Activated CD4-positive, alpha-beta T cell treated with anti-CD3 and anti-CD28 coated beads, Interleukin-2, amount 10 ng/mL, durations not matched to agents 7 days and 5 days (primary cell): ENCODE data around the gene EEF2K. TPM values are rescaled to one million over a fixed set of nuclear protein-coding genes. Genes with fewer than 3 reads are reported as not detected.

Experiments
- CTCF ChIA-PET: fragments of 350-600 bp; sonication (Branson Sonifier 250); formaldehyde crosslinking; loops from one replicate; lab custom pipeline; 2021; ENCODE audit warnings: antibody characterized with exemption; lab: Charles Lee
- POLR2A ChIA-PET: fragments of 350-600 bp; sonication (Branson Sonifier 250); formaldehyde crosslinking; loops from one replicate; lab custom pipeline; 2021; ENCODE audit warnings: antibody characterized with exemption; lab: Charles Lee
- DNase-seq: peaks from one replicate; pipeline ENCODE4 v3.0.0-alpha.2; 2020
- H3K27ac Mint-ChIP-seq: one replicate; pipeline ENCODE4 v1.8.0; 2021; ENCODE audit warnings: mild to moderate bottlenecking, moderate library complexity, mixed read lengths
- H3K27me3 Mint-ChIP-seq: one replicate; pipeline ENCODE4 v1.8.0; 2021; ENCODE audit warnings: mixed read lengths
- H3K36me3 Mint-ChIP-seq: one replicate; pipeline ENCODE4 v1.8.0; 2021; ENCODE audit warnings: low read depth, mixed read lengths
- H3K4me1 Mint-ChIP-seq: one replicate; pipeline ENCODE4 v1.8.0; 2021; ENCODE audit warnings: mixed read lengths
- H3K4me3 Mint-ChIP-seq: one replicate; pipeline ENCODE4 v1.8.0; 2021; ENCODE audit warnings: mild to moderate bottlenecking, moderate library complexity, mixed read lengths
- H3K9me3 Mint-ChIP-seq: one replicate; pipeline ENCODE4 v1.8.0; 2021; ENCODE audit warnings: mixed read lengths
- total RNA-seq, 2 experiments: library from RNA; stranded (reverse); gene quantifications; one replicate each; pipeline ENCODE4 v1.2.3, GENCODE V29; 2021

Gene EEF2K
- total RNA-seq, 2 experiments from 2014 or later: 21.9 to 23.8 TPM

- ChIA-PET POLR2A (no interaction called here), CTCF (interaction anchor here (0.5 to 2.6 kb wide), 5 partner anchors 10 to 321 kb away, joined by 3 to 14 read pairs (median 3); no protein-coding TSS in a partner anchor)
- H3K27ac Mint-ChIP-seq: no peak overlapping the region
Observed at GRCh38 chr16:22307838-22308237, 101.8 kb downstream of the EEF2K start.

GRCh38 chr16:22308824-22309520, 102.9 kb downstream of the EEF2K start:
- Mint-ChIP-seq H3K9me3 (no peaks in the 10 kb centered on the region), H3K27me3 (no peaks in the 10 kb centered on the region), H3K4me1 (peaks cover 2% of the 10 kb centered on the region), H3K4me3 (no peak overlapping the region), H3K27ac (no peak overlapping the region), H3K36me3 (peaks cover 23% of the 10 kb centered on the region)
- DNase-seq: no peak
- POLR2A ChIA-PET: interaction anchor here (0.5 kb wide), 1 partner anchor 121 kb away, joined by 6 read pairs; no protein-coding TSS in a partner anchor
- CTCF ChIA-PET: interaction anchor here (0.6 to 4.8 kb wide), 5 partner anchors 9 to 64 kb away, joined by 3 to 19 read pairs (median 3); no protein-coding TSS in a partner anchor

More at GRCh38 chr16:22307838-22308237, 101.8 kb downstream of the EEF2K start:
- DNase-seq: no peak
- Mint-ChIP-seq H3K4me3 (no peak overlapping the region), H3K9me3 (no peaks in the 10 kb centered on the region), H3K36me3 (peaks cover 25% of the 10 kb centered on the region), H3K27me3 (no peaks in the 10 kb centered on the region), H3K4me1 (peaks cover 2% of the 10 kb centered on the region)

DNA sequence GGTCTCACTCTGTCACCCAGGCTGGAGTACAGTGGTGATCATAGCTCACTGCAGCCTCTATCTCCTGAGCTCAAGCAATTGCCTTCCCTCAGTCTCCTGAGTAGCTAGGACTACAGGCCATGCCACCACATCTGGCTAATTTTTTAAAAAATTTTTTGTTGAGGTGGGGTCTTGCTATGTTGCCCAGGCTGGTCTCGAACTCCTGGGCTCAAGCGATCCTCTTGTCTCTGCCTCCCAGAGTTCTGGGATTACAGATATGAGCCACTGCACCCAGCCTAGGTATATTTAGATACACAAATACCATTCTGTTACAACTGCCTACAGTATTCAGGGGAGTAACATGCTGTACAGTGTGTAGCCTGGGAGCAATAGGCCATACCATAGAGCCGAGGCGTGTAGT, 105.4 kb downstream of the EEF2K start:
- Mint-ChIP-seq H3K4me1 (no peaks in the 10 kb centered on the region), H3K27me3 (no peaks in the 10 kb centered on the region), H3K36me3 (peaks cover 21% of the 10 kb centered on the region), H3K4me3 (no peak overlapping the region), H3K27ac (no peak overlapping the region), H3K9me3 (no peaks in the 10 kb centered on the region)
- POLR2A ChIA-PET: no interaction called here
- CTCF ChIA-PET: interaction anchor here (1.1 to 4.8 kb wide), 2 partner anchors 9 to 11 kb away, joined by 3 to 19 read pairs; no protein-coding TSS in a partner anchor
- DNase-seq: no peak

- H3K4me3 Mint-ChIP-seq: no peak overlapping the region
- H3K9me3 Mint-ChIP-seq: no peaks in the 10 kb centered on the region
- ChIA-PET POLR2A (no interaction called here), CTCF (interaction anchor here (4.8 kb wide), 1 partner anchor 13 kb away, joined by 19 read pairs; no protein-coding TSS in a partner anchor)
- H3K27ac Mint-ChIP-seq: no peak overlapping the region
- H3K36me3 Mint-ChIP-seq: peaks cover 21% of the 10 kb centered on the region
- H3K27me3 Mint-ChIP-seq: no peaks in the 10 kb centered on the region
- no peaks in the 10 kb centered on the region for H3K4me1 Mint-ChIP-seq
- no peak for DNase-seq
Observed at GRCh38 chr16:22312897-22313781, 107.1 kb downstream of the EEF2K start.

GRCh38 chr16:22313876-22314470, 107.9 kb downstream of the EEF2K start:
- Mint-ChIP-seq H3K36me3 (peaks cover 20% of the 10 kb centered on the region), H3K9me3 (no peaks in the 10 kb centered on the region), H3K4me3 (no peak overlapping the region), H3K4me1 (no peaks in the 10 kb centered on the region), H3K27ac (no peak overlapping the region), H3K27me3 (no peaks in the 10 kb centered on the region)
- DNase-seq: no peak
- POLR2A ChIA-PET: no interaction called here
- CTCF ChIA-PET: interaction anchor here (4.8 kb wide), 1 partner anchor 14 kb away, joined by 19 read pairs; no protein-coding TSS in a partner anchor

DNA sequence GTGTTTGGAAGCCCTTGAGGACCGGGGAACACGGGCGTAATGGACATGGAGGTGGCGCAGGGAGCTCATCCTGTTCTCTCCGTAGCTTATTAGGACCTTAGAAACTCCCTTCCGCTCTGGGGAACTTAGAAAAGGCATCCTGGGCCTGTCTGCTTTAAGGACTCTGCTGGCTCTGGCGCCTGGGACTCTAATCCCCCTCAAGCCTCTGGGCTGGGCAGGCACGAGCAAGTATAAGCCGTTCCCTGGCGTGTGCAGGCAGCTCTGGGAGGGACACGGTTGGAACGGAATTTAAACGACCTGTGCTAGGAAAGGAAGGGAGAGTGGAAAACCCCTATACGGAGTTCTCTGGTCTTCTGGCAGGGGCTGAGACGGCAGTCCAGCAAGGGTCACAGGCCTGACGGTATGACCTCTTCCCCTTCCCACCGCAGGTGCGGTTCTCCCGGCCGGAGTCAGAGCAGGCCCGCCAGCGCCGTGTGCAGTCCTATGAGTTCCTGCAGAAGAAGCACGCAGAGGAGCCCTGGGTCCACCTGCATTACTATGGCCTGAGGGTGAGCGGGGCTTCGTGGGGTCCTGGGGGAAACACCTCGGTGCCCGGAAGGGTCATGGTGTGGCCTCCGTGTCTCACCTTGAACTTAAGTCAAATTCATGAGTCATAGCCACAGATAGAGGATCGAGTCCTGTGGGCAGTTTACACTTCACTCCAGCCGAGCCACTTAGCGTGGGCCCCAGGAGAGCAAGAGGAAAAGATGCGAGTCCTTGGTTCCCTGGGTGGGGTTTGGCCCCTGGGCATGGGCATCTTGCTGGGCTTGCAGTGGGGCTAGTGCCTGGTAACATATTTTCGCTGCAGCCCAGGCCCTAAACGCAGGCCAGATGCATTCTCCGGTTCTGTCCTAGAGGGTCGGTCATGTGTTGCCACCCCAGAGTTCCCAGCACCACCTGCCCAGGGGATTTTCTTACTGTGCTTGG, 108.9 kb downstream of the EEF2K start:
- peaks cover 16% of the 10 kb centered on the region for H3K36me3 Mint-ChIP-seq
- no peak overlapping the region for H3K4me3 Mint-ChIP-seq
- H3K27ac Mint-ChIP-seq: no peak overlapping the region
- no peaks in the 10 kb centered on the region for H3K27me3 Mint-ChIP-seq
- DNase-seq: no peak
- ChIA-PET POLR2A (no interaction called here), CTCF (no interaction called here)
- H3K9me3 Mint-ChIP-seq: no peaks in the 10 kb centered on the region
- no peaks in the 10 kb centered on the region for H3K4me1 Mint-ChIP-seq

GRCh38 chr16:22315979-22316378, 109.9 kb downstream of the EEF2K start:
- Mint-ChIP-seq H3K36me3 (peaks cover 19% of the 10 kb centered on the region), H3K9me3 (no peaks in the 10 kb centered on the region), H3K27me3 (no peaks in the 10 kb centered on the region), H3K27ac (peak overlapping the region; percentile 50), H3K4me3 (no peak overlapping the region), H3K4me1 (peaks cover 3% of the 10 kb centered on the region)
- DNase-seq: no peak
- CTCF ChIA-PET: no interaction called here
- POLR2A ChIA-PET: no interaction called here

DNA sequence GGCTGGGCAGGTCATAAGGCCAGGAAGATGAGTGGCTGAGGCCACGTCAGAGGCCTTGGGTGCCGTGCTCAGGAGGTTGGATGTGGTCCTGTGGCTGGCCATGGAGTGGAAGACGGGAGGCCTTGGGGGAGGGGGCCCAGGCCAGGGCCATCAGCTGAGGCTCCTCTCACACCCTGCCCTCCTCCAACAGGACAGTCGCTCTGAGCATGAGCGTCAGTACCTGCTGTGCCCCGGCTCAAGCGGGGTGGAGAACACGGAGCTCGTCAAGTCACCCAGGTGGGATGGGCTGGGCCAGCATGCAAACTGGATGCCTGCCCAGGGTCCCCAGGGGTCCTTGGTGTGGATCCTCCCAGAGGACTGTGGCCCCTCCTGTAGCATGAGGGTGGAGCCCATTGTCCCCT, 110.3 kb downstream of the EEF2K start:
- H3K27me3 Mint-ChIP-seq: no peaks in the 10 kb centered on the region
- peaks cover 23% of the 10 kb centered on the region for H3K36me3 Mint-ChIP-seq
- ChIA-PET CTCF (no interaction called here), POLR2A (no interaction called here)
- no peaks in the 10 kb centered on the region for H3K9me3 Mint-ChIP-seq
- no peak overlapping the region for H3K4me3 Mint-ChIP-seq
- peaks cover 7% of the 10 kb centered on the region for H3K4me1 Mint-ChIP-seq
- DNase-seq: no peak
- H3K27ac Mint-ChIP-seq: peak overlapping the region; percentile 50

DNA sequence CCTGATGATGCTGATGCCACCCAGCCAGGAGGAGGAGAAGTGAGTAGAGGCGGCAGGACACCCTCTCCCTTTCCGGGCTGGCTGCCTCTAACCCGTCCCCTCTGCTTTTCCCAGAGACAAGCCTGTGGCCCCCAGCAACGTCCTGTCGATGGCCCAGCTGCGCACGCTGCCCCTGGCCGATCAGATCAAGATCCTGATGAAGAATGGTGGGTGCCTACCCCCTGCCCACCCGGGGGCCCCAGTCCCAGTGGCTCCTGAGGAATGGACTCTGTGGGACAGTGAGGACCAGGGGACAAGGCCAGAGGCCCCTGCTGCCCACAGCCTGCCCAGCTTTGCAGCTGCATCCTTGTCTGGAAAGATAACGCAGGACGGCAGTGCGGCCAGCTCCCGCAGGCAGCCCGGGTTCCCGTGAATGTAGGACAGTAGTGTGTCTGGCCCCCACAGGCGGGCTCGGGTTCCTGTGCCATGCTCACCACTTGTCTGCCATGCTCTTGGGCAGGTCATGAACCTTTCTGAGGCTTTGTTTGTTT, 111.0 kb downstream of the EEF2K start:
- Mint-ChIP-seq H3K36me3 (peaks cover 20% of the 10 kb centered on the region), H3K4me1 (peaks cover 7% of the 10 kb centered on the region), H3K27ac (peak overlapping the region; percentile 31), H3K4me3 (no peak overlapping the region), H3K27me3 (no peaks in the 10 kb centered on the region), H3K9me3 (no peaks in the 10 kb centered on the region)
- POLR2A ChIA-PET: no interaction called here
- CTCF ChIA-PET: interaction anchor here (2.7 to 2.8 kb wide), 2 partner anchors 8 to 11 kb away, joined by 11 to 14 read pairs; no protein-coding TSS in a partner anchor
- DNase-seq: no peak

DNA sequence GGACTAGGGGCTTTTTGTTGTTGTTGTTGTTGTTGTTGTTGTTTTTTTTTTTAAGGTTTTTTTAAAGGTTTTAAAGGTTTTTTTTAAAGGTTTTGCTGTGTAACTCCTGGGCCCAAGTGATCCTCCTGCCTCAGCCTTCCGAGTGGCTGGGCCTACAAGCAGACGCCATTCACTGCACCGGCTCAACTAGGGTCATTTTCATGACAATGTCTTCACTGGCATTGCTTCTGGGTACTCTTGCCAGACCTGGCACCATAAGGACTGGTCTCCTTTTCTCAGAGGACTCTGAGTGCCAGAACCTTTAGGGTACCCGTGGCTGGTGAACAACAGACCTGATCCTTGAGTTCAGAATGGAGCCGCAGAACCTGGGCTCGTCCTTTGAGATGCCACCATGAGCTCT, 111.5 kb downstream of the EEF2K start:
- POLR2A ChIA-PET: no interaction called here
- Mint-ChIP-seq H3K9me3 (no peaks in the 10 kb centered on the region), H3K4me3 (no peak overlapping the region), H3K27me3 (no peaks in the 10 kb centered on the region), H3K27ac (peak overlapping the region; percentile 31), H3K4me1 (peaks cover 7% of the 10 kb centered on the region), H3K36me3 (peaks cover 20% of the 10 kb centered on the region)
- CTCF ChIA-PET: interaction anchor here (1.6 to 2.8 kb wide), 4 partner anchors 9 to 21 kb away, joined by 4 to 14 read pairs (median 11); no protein-coding TSS in a partner anchor
- DNase-seq: no peak

- peaks cover 20% of the 10 kb centered on the region for H3K36me3 Mint-ChIP-seq
- no peak overlapping the region for H3K27ac Mint-ChIP-seq
- no peaks in the 10 kb centered on the region for H3K9me3 Mint-ChIP-seq
- no peaks in the 10 kb centered on the region for H3K27me3 Mint-ChIP-seq
- H3K4me3 Mint-ChIP-seq: no peak overlapping the region
- H3K4me1 Mint-ChIP-seq: peaks cover 7% of the 10 kb centered on the region
- DNase-seq: peak; percentile 71
- POLR2A ChIA-PET: no interaction called here
- CTCF ChIA-PET: interaction anchor here (0.6 to 2.8 kb wide), 9 partner anchors 10 to 350 kb away, joined by 3 to 14 read pairs (median 6); no protein-coding TSS in a partner anchor
Observed at GRCh38 chr16:22318690-22319358, 112.7 kb downstream of the EEF2K start.
